Peyer's patch (tissue), 4 donors: ENCODE results near the gene FBXO38. TPM values are rescaled to one million over a fixed set of nuclear protein-coding genes. Genes with fewer than 3 reads are reported as not detected.

Experiments used
- DNase-seq, 3 donors: peaks; one replicate each; pipeline ENCODE4 v3.0.0-alpha.2; 2017 to 2019
- H3K27ac ChIP-seq, 4 donors: fragments of 200-600 bp; sonication (generic); one replicate each; pipeline ENCODE4 v1.5.1; 2016 to 2019
- H3K27me3 ChIP-seq, 2 donors: fragments of 200-600 bp; sonication (generic); one replicate each; pipeline ENCODE4 v1.5.1; 2019
- H3K36me3 ChIP-seq, 3 donors: fragments of 200-600 bp; sonication (generic); one replicate each; pipeline ENCODE4 v1.5.1; 2016 to 2019
- H3K4me1 ChIP-seq, 4 donors: fragments of 200-600 bp; sonication (generic); one replicate each; pipeline ENCODE4 v1.5.1; 2016 to 2019
- H3K4me3 ChIP-seq, 4 donors: fragments of 200-600 bp; sonication (generic); 1 replicate in 3 of 4; 2 replicates in 1 of 4; pipeline ENCODE4 v1.5.1; 2016 to 2019; ENCODE audit warnings: mild to moderate bottlenecking in 1 of 4
- H3K9me3 ChIP-seq, 4 donors: fragments of 200-600 bp; sonication (generic); one replicate each; pipeline ENCODE4 v1.5.1; 2016 to 2019; ENCODE audit warnings: mild to moderate bottlenecking in 1 of 4
- POLR2A ChIP-seq, 2 donors: fragments of 450-650 bp; IDR thresholded peaks; one replicate each; pipeline ENCODE4 v1.5.1; 2017; ENCODE audit warnings: antibody characterized with exemption in 2 of 2, mild to moderate bottlenecking in 2 of 2, moderate library complexity in 2 of 2
- total RNA-seq, 4 donors: library from RNA; depleted of rRNA; stranded (reverse); fragments of >200 nt; gene quantifications; one replicate each; pipeline ENCODE4 v1.1.0, GENCODE V29; 2016
- TF ChIP-seq, protein P1 (sequence below), 6 experiments: fragments of 450-650 bp in 4 of 6; fragments of 200-600 bp in 2 of 6; sonication (generic) in 1 of 6; IDR thresholded peaks; one replicate each; pipeline ENCODE4 v1.5.1; 2017 to 2019; ENCODE audit warnings: antibody characterized with exemption in 6 of 6, mild to moderate bottlenecking in 3 of 6, moderate library complexity in 1 of 6

FBXO38 gene
- total RNA-seq, 4 donors from 2014 or later: 52.2 to 91.6 (median 64.5) TPM

DNA sequence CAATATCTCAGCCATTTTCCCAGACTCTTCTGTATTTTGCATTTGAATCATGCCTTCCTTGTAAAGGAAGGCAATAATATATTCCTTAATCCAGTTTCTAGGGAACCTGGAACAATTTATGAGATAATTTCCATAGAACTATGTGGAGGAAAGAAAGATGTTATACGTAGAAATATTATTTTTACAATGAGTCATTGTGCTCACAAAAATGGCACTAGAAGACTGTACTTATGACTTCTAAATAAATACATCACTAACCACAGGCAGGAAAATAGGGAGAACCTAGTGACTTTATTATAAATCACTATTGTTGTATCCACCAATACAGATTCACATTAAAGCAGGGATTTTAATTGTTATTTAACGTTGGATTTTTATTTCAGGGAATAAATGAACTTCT is 87.6 kb downstream of the FBXO38 start:
- no peak for TF ChIP-seq POLR2A (IDR thresholded peaks at IDR 0.05)
- TF ChIP-seq, protein P1, sequence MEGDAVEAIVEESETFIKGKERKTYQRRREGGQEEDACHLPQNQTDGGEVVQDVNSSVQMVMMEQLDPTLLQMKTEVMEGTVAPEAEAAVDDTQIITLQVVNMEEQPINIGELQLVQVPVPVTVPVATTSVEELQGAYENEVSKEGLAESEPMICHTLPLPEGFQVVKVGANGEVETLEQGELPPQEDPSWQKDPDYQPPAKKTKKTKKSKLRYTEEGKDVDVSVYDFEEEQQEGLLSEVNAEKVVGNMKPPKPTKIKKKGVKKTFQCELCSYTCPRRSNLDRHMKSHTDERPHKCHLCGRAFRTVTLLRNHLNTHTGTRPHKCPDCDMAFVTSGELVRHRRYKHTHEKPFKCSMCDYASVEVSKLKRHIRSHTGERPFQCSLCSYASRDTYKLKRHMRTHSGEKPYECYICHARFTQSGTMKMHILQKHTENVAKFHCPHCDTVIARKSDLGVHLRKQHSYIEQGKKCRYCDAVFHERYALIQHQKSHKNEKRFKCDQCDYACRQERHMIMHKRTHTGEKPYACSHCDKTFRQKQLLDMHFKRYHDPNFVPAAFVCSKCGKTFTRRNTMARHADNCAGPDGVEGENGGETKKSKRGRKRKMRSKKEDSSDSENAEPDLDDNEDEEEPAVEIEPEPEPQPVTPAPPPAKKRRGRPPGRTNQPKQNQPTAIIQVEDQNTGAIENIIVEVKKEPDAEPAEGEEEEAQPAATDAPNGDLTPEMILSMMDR (IDR thresholded peaks at IDR 0.05): no peak
- no peak overlapping the region for H3K4me3 ChIP-seq
- H3K27ac ChIP-seq: no peak overlapping the region
- H3K36me3 ChIP-seq: no peaks in the 10 kb centered on the region
- DNase-seq: no peak
- no peaks in the 10 kb centered on the region for H3K4me1 ChIP-seq
- H3K9me3 ChIP-seq: no peaks in the 10 kb centered on the region
- no peaks in the 10 kb centered on the region for H3K27me3 ChIP-seq

DNA sequence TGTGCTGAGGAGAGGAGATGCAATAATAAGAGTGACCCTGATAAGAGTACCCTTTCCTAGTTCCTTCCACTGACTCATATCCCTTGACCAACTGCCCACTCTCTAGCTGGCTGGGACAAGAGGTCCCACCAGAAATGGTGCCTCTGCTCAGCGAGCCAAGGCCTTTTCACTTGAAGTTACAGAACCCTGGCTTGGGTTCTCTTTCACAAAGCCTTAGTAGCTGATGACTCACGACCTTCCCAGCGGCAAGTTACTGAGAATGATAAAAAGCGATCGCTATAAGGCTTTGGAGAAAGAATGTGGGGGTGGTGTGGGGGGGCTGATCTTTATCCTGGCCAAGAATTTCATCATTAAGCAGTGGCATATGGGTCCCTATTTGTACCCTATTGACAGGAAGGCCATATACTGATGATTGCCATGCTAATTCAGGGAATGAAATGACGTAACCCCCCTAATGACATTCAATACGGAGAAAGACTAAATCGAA is 90.3 kb downstream of the FBXO38 start:
- no peaks in the 10 kb centered on the region for H3K9me3 ChIP-seq
- no peak for DNase-seq
- TF ChIP-seq POLR2A (IDR thresholded peaks at IDR 0.05): no peak
- TF ChIP-seq, protein P1 (IDR thresholded peaks at IDR 0.05): no peak
- no peaks in the 10 kb centered on the region for H3K27me3 ChIP-seq
- H3K36me3 ChIP-seq: no peaks in the 10 kb centered on the region
- H3K4me1 ChIP-seq: no peaks in the 10 kb centered on the region
- no peak overlapping the region for H3K4me3 ChIP-seq
- H3K27ac ChIP-seq: no peak overlapping the region

DNA sequence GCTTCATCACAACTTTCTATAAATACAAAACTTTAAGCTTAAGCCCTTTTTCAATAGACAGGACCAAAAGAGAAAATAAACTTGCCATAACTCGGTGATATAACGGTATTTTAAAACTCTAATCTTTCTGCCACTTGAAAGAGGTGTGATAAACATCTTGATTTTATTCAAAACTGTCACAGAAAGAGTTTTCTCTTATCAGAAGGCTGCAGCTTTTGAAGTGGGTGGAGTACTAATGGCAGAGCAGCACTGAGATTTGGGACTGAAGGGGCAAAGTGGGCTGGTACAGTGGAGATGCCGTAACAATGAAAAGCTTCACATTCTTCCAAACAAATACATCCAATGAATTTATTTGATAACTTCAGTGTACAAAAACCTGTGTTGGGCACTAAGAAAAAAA is 92.5 kb downstream of the FBXO38 start:
- TF ChIP-seq, protein P1 (IDR thresholded peaks at IDR 0.05): no peak
- no peak for TF ChIP-seq POLR2A (IDR thresholded peaks at IDR 0.05)
- Histone ChIP-seq H3K36me3 (no peaks in the 10 kb centered on the region), H3K9me3 (no peaks in the 10 kb centered on the region), H3K27me3 (no peaks in the 10 kb centered on the region), H3K4me1 (no peaks in the 10 kb centered on the region), H3K27ac (no peak overlapping the region), H3K4me3 (no peak overlapping the region)
- DNase-seq: no peak

DNA sequence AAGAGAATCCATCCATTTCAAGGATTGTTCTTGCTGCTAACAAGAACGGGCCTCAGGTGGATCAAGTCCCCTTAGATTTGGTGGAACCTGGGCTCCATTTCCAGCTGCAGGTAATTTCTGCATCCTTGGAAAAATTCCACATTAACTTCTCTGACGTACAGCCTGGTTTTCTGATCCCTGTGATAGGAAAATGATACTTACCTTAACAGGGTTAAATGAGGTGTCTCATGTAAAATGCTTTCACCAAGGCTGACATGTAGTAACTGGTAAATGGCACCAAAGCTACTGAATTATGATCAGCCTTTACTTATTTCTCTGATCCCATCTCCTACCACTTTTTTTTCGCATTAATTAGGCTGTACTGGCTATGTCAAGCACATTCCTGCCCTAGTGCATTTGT is 93.7 kb downstream of the FBXO38 start:
- no peak for TF ChIP-seq POLR2A (IDR thresholded peaks at IDR 0.05)
- TF ChIP-seq, protein P1 (IDR thresholded peaks at IDR 0.05): no peak
- H3K36me3 ChIP-seq: no peaks in the 10 kb centered on the region
- H3K27ac ChIP-seq: no peak overlapping the region
- no peaks in the 10 kb centered on the region for H3K27me3 ChIP-seq
- H3K4me1 ChIP-seq: no peaks in the 10 kb centered on the region
- no peaks in the 10 kb centered on the region for H3K9me3 ChIP-seq
- no peak overlapping the region for H3K4me3 ChIP-seq
- DNase-seq: no peak

DNA sequence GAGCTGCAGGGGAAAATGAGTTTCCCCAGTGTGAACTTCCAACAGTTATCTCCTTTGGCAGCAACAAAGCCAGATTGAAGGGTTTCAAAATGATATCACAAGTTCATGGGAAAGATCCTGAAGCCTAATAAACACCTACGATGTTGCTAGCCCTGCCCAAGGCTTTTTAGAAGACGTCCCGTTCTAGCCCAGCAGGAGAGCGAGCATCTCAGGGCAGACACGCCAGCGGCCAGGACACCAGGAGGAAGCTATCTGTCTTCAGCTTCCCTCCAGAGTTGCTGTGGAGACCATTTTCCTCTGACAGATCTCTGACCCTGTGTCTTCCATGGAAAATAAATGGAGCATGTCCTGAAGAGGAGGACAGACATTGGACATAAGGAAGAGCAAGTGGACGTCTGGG is 98.4 kb downstream of the FBXO38 start:
- TF ChIP-seq, protein P1 (IDR thresholded peaks at IDR 0.05): no peak
- no peak for TF ChIP-seq POLR2A (IDR thresholded peaks at IDR 0.05)
- H3K27me3 ChIP-seq: no peaks in the 10 kb centered on the region
- DNase-seq: no peak
- H3K36me3 ChIP-seq: no peaks in the 10 kb centered on the region
- no peak overlapping the region for H3K27ac ChIP-seq
- no peaks in the 10 kb centered on the region for H3K4me1 ChIP-seq
- H3K9me3 ChIP-seq: no peaks in the 10 kb centered on the region
- H3K4me3 ChIP-seq: no peak overlapping the region
